H1 (cell line): ENCODE results near the gene OTOF. TPM values are rescaled to one million over a fixed set of nuclear protein-coding genes. Genes with fewer than 3 reads are reported as not detected.

Source experiments
- CBX5 ChIP-seq: fragments of 300-800, 300-1000 bp; sonication (generic); IDR thresholded peaks from 2 replicates; pipeline ENCODE4 v1.7.1; 2016; ENCODE audit warnings: antibody characterized with exemption, low read length, low read depth
- CEBPB ChIP-seq: IDR thresholded peaks from 2 replicates; pipeline ENCODE4 v1.6.1; 2012; ENCODE audit warnings: low read depth, low read length
- CTBP2 ChIP-seq: IDR thresholded peaks from 2 replicates; pipeline ENCODE4 v1.7.0; 2011; ENCODE audit warnings: borderline replicate concordance, mild to moderate bottlenecking, moderate library complexity, mixed read lengths, low read length; ENCODE audit not compliant: insufficient read depth, insufficient read length
- EP300 ChIP-seq, 2 experiments: IDR thresholded peaks; 1 replicate in 1 of 2; 2 replicates in 1 of 2; pipeline ENCODE4 v1.6.1; 2011 to 2012; ENCODE audit warnings: low read depth in 2 of 2, low read length in 2 of 2, mild to moderate bottlenecking in 2 of 2, borderline replicate concordance in 1 of 2, inconsistent platforms in 1 of 2, moderate library complexity in 1 of 2
- HDAC6 ChIP-seq: IDR thresholded peaks from one replicate; pipeline ENCODE4 v1.7.1; 2012; ENCODE audit warnings: low read depth, mild to moderate bottlenecking, inconsistent platforms, low read length, moderate library complexity
- KDM1A ChIP-seq: fragments of 200-600, 300-600 bp; sonication (generic); IDR thresholded peaks from 2 replicates; pipeline ENCODE4 v1.7.1; 2016; ENCODE audit warnings: mild to moderate bottlenecking, low read length, borderline replicate concordance
- KDM4A ChIP-seq: IDR thresholded peaks from one replicate; pipeline ENCODE4 v1.7.1; 2012; ENCODE audit warnings: low read depth, mild to moderate bottlenecking, moderate library complexity, low read length, inconsistent platforms; ENCODE audit not compliant: severe bottlenecking
- TAF1 ChIP-seq: IDR thresholded peaks from 2 replicates; pipeline ENCODE4 v1.6.1; 2011; ENCODE audit warnings: mild to moderate bottlenecking, low read depth, low read length
- polyA plus RNA-seq, 7 experiments: library from polyadenylated mRNA; depleted of rRNA in 3 of 7; stranded (reverse) in 5 of 7; unstranded in 2 of 7; fragments of >200 nt in 5 of 7; fragments of 200-250 nt in 2 of 7; gene quantifications; 1 replicate in 5 of 7; 2 replicates in 1 of 7; 4 replicates in 1 of 7; pipeline versions ENCODE4 v1.2.1 to v1.2.3, GENCODE V29; 2011 to 2013; ENCODE audit warnings: missing spikeins in 2 of 7, mixed read lengths in 2 of 7
- total RNA-seq: library from RNA; stranded (reverse); fragmentation: NEBNext Ultra II Directional; extraction: Animal tissue kit (Norgen Biotek cat#: 25700); gene quantifications from 2 replicates; pipeline ENCODE4 v1.2.1, GENCODE V29; 2021

The OTOF gene
- total and polyA plus RNA-seq, 2 of the 8 experiments (the other 6 are each of a cell fraction or from before 2014, with no cell fraction given) = 0.06 TPM; not detected in 1

- TF ChIP-seq HDAC6 (no peak), KDM4A (no peak), TAF1 (no peak), CEBPB (no peak), KDM1A (no peak), CTBP2 (no peak), CBX5 (no peak), EP300 (IDR thresholded peaks at IDR 0.05; ENCODE audit: borderline replicate concordance in 1 of 2, low read depth in 2 of 2, low read length in 2 of 2) (no peak)
These were observed 11.9 kb downstream of the OTOF start (continued) for GRCh38 chr2:26465981-26466471.
